ENCODE data around the gene RBMS3.

The RBMS3 gene

DNA sequence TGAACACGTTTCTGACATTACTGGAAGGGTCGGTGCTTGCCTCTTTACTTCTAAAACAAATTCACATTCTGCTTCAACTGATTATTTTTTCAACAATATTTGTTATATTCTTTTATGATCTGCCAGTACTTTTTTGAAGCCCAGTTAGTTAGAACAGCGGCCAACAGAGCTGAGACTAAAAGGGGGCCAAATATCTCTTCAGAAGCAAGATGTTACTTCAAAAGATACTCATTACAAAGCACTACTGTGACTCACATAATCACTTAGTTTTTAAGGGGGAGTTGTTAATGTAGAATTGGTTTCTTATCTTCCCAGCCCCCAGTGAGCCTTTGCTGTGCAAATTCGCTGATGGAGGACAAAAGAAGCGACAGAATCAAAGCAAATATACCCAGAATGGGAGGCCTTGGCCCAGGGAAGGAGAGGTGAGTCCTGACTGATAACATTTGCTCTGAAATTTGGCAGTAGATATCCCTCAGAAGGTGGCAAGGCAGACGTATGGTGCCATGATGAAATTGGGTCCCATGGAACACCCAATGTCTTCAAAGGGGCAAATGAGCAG lies 587.8 kb downstream of the RBMS3 start:
- TF ChIP-seq, protein P1, sequence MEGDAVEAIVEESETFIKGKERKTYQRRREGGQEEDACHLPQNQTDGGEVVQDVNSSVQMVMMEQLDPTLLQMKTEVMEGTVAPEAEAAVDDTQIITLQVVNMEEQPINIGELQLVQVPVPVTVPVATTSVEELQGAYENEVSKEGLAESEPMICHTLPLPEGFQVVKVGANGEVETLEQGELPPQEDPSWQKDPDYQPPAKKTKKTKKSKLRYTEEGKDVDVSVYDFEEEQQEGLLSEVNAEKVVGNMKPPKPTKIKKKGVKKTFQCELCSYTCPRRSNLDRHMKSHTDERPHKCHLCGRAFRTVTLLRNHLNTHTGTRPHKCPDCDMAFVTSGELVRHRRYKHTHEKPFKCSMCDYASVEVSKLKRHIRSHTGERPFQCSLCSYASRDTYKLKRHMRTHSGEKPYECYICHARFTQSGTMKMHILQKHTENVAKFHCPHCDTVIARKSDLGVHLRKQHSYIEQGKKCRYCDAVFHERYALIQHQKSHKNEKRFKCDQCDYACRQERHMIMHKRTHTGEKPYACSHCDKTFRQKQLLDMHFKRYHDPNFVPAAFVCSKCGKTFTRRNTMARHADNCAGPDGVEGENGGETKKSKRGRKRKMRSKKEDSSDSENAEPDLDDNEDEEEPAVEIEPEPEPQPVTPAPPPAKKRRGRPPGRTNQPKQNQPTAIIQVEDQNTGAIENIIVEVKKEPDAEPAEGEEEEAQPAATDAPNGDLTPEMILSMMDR (IDR thresholded peaks at IDR 0.05; ENCODE audit: control insufficient read depth, extremely low read depth, insufficient read depth): no peak
- no peak for DNase-seq (ENCODE audit: low read depth)
- no peak overlapping the region for H3K4me3 ChIP-seq (ENCODE audit: low read depth, low read length)

DNA sequence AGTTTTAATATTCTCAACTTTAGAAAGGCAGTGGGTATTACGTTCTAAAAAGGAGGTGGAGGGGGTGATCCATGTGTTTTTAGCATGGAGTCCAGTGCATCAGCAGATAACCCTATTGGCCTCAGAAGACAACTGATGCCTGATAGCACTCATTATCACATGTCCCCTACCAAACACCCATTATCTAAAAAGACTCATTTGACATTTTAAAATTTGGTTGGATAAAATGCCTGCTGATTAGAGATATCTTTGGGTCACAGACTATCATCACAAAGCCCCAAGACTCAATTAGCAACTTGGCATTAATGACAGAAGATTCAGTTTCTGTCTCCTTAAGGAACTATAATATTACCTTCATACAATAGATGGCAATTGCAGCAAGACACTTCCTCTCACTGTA lies 589.3 kb downstream of the RBMS3 start:
- TF ChIP-seq, protein P1 (IDR thresholded peaks at IDR 0.05; ENCODE audit: control insufficient read depth, extremely low read depth, insufficient read depth): no peak
- DNase-seq (ENCODE audit: low read depth): no peak
- H3K4me3 ChIP-seq (ENCODE audit: low read depth, low read length): no peak overlapping the region

GRCh38 chr3:29871087-29871486 lies 590.2 kb downstream of the RBMS3 start:
- DNase-seq (ENCODE audit: low read depth): no peak

DNA sequence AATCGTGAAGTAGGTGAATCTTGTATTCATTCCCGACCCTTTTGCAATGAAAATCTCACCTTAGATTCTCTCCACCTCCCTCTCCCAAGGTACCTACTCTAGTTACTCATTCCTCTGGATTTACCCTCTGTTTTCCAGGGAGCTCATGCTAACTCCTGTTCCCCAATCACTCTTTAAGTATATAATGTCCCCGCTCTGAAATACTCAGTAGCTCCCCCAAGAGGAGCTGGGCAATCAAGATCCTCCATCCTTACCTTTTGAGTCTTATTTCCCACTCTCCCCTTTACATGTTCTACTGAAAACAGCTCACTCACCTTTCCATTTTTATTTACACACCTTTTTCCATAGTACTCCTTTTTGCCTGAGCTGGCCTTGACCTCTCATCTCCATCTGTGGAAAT lies 599.9 kb downstream of the RBMS3 start:
- no peak overlapping the region for H3K4me3 ChIP-seq (ENCODE audit: low read depth, low read length)
- no peak for DNase-seq (ENCODE audit: low read depth)
- TF ChIP-seq, protein P1 (IDR thresholded peaks at IDR 0.05; ENCODE audit: control insufficient read depth, extremely low read depth, insufficient read depth): no peak

More at GRCh38 chr3:29871087-29871486, 590.2 kb downstream of the RBMS3 start:
- H3K4me3 ChIP-seq (ENCODE audit: low read depth, low read length): no peak overlapping the region
- TF ChIP-seq, protein P1 (IDR thresholded peaks at IDR 0.05; ENCODE audit: control insufficient read depth, extremely low read depth, insufficient read depth): peak; percentile 59

GRCh38 chr3:29887451-29887850 lies 606.6 kb downstream of the RBMS3 start:
- no peak for DNase-seq (ENCODE audit: low read depth)
- H3K4me3 ChIP-seq (ENCODE audit: low read depth, low read length): no peak overlapping the region
- TF ChIP-seq, protein P1 (IDR thresholded peaks at IDR 0.05; ENCODE audit: control insufficient read depth, extremely low read depth, insufficient read depth): no peak

DNA sequence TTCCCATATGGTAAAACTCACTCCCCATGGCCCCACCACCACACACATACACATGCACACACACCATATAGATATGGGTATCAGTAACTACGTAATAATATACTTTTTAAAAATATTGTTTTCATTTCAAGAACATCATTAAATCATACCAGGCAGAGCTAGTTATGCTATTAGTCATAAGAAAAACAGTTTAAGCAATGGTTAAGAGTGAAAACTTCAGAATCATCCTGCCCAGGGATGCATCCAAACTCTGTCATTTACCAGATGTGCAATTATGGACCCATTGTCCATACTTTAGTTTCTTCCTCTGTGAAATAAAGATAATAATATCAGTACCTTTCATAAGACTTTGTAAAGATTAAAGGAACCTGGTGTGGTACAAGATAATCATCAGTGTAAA lies 608.3 kb downstream of the RBMS3 start:
- TF ChIP-seq, protein P1 (IDR thresholded peaks at IDR 0.05; ENCODE audit: control insufficient read depth, extremely low read depth, insufficient read depth): no peak
- DNase-seq (ENCODE audit: low read depth): no peak
- no peak overlapping the region for H3K4me3 ChIP-seq (ENCODE audit: low read depth, low read length)

DNA sequence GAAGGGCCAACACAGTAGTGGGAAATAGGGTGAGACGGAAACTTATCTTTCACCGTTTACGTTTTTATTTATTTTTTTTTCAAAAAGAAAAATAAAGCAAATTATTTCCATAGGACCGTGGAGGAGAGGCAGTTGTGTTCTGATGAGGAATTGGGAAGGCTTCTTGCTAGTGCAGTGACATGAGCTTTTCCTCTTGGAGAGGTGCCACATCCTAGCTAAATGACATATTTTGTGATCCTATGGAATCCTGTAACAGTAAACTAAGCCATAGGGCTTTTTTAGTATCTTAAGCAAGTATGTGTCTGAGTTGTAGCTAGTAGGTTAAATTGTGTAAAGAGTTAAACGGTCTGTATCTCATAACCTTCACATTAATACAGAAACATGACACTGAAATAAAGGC lies 609.9 kb downstream of the RBMS3 start:
- DNase-seq (ENCODE audit: low read depth): no peak
- TF ChIP-seq, protein P1 (IDR thresholded peaks at IDR 0.05; ENCODE audit: control insufficient read depth, extremely low read depth, insufficient read depth): no peak

More for the DNA sequence above, 609.9 kb downstream of the RBMS3 start:
- no peak overlapping the region for H3K4me3 ChIP-seq (ENCODE audit: low read depth, low read length)

Measured in LNCaP clone FGC (cell line).